ENCODE data around the gene HES6. TPM values are rescaled to one million over a fixed set of nuclear protein-coding genes. Genes with fewer than 3 reads are reported as not detected.

HES6 gene, protein sequence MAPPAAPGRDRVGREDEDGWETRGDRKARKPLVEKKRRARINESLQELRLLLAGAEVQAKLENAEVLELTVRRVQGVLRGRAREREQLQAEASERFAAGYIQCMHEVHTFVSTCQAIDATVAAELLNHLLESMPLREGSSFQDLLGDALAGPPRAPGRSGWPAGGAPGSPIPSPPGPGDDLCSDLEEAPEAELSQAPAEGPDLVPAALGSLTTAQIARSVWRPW
- total RNA-seq (14.1 and 17.8 TPM in 2 replicates), polyA plus RNA-seq (23.0 and 28.5 TPM in 2 replicates)

DNA sequence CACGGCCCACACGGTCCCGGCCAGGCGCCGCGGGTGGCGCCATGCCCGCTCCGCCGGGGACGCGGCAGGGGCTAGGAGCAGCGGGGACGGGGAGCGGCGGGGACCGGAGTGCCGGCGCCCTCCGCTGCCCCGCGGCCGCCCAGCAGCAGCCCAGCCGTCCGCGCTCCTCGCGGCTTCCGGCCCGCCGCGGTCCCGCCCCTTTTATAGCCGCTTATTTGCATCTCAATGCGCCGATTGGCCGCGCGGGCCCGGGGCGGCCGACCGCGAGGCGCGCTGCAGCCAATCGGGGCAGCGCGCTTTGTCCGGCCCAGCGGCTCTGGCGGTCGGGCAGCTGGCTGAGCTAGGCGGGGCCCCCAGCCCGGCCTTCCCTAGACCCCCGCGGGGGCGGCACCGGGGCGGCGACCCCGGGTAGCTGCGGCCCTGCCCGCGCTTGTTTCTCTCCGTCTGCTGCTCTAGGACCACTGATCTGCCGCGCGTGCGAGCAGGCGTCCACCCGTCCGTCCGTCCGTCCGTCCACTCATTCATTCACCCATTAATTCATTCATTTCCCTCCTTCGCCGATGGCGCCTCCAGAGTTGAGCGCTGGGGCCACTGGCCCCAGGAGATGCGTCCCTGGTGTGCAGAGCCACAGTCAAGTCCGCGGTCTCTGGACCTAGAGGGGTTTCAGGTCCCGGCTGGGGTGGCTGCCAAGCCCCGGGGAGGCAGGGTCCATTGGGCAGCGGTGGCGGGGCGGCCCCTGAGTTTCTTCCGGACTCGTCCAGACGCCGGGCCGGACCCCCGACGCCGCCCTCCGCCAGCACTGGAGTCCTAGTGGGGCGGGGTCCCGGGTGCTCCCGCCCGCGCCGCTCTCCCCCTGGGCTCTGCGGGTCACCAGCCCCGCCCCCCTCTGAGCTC is at the start of gene HES6:
Gene HES6 (minus strand): TSS at position 176 of the 894 bp plus-strand sequence. CDS start 133 bp downstream, at position 43.
- peak; percentile 97 for DNase-seq (ENCODE audit: low spot score)
- H3K79me2 ChIP-seq, result no peaks in the 10 kb centered on the region
- 1% methylated on average over 64 of the region's 105 CpGs for WGBS (ENCODE audit: low lambda C conversion rate, missing lambda C conversion rate)
- no peak for TF ChIP-seq EZH2phosphoT487 (IDR thresholded peaks at IDR 0.05; ENCODE audit: low read depth, severe bottlenecking, unreplicated experiment)
- TF ChIP-seq EZH2 (IDR thresholded peaks at IDR 0.05; ENCODE audit: borderline replicate concordance), result no peak
- TF ChIP-seq, protein P1, sequence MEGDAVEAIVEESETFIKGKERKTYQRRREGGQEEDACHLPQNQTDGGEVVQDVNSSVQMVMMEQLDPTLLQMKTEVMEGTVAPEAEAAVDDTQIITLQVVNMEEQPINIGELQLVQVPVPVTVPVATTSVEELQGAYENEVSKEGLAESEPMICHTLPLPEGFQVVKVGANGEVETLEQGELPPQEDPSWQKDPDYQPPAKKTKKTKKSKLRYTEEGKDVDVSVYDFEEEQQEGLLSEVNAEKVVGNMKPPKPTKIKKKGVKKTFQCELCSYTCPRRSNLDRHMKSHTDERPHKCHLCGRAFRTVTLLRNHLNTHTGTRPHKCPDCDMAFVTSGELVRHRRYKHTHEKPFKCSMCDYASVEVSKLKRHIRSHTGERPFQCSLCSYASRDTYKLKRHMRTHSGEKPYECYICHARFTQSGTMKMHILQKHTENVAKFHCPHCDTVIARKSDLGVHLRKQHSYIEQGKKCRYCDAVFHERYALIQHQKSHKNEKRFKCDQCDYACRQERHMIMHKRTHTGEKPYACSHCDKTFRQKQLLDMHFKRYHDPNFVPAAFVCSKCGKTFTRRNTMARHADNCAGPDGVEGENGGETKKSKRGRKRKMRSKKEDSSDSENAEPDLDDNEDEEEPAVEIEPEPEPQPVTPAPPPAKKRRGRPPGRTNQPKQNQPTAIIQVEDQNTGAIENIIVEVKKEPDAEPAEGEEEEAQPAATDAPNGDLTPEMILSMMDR (IDR thresholded peaks at IDR 0.05; ENCODE audit: poor library complexity), result no peak
- no peaks in the 10 kb centered on the region for H3K9me3 ChIP-seq (ENCODE audit: low read depth)
- peak within 1 kb of the TSS; percentile 95 for H2AFZ ChIP-seq
- H3K36me3 ChIP-seq (replicated peaks; ENCODE audit: insufficient read depth, low read depth), result no peaks in the 10 kb centered on the region
- H3K27me3 ChIP-seq, result peaks cover 14% of the 10 kb centered on the region
- peak within 1 kb of the TSS; percentile 79 for H3K4me3 ChIP-seq
- no peaks in the 10 kb centered on the region for H3K9me2 ChIP-seq (replicated peaks; ENCODE audit: insufficient read depth)
- H4K20me1 ChIP-seq (ENCODE audit: insufficient read depth, poor library complexity, severe bottlenecking), result no peaks in the 10 kb centered on the region
- peaks cover 32% of the 10 kb centered on the region for H3K4me1 ChIP-seq (ENCODE audit: insufficient read depth)
- H3K4me2 ChIP-seq, result peak within 1 kb of the TSS; percentile 99
- peak within 1 kb of the TSS; percentile 2 for H3K27ac ChIP-seq

DNA sequence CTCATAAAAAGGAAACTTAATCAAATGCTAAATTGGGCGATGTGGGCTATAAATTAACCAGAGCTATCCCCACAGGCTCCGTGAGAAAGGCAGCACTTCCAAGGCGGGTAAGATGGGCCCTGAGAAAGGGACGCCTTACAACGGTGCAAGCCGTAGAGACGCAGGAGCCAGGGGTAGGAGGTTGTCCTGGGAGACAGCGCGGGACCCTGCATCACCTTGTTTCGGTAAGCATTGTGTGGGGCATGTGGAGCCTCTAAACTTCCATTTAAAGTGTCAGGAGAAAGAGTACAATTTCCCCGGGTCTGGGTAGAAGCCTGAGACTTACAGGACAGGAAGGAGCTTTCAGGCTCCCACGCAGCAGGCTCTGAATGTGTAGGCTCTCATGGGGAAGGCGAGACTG is 49.7 kb upstream of the HES6 start:
- Histone ChIP-seq H3K4me1 (ENCODE audit: insufficient read depth) (peaks cover 47% of the 10 kb centered on the region), H3K27me3 (no peaks in the 10 kb centered on the region), H3K9me2 (replicated peaks; ENCODE audit: insufficient read depth) (no peaks in the 10 kb centered on the region), H3K9me3 (ENCODE audit: low read depth) (no peaks in the 10 kb centered on the region), H4K20me1 (ENCODE audit: insufficient read depth, poor library complexity, severe bottlenecking) (no peaks in the 10 kb centered on the region), H2AFZ (peak overlapping the region; percentile 31), H3K4me3 (peak overlapping the region; percentile 24), H3K79me2 (peaks cover 26% of the 10 kb centered on the region), H3K27ac (peak overlapping the region; percentile 85), H3K4me2 (peak overlapping the region; percentile 86), H3K36me3 (replicated peaks; ENCODE audit: insufficient read depth, low read depth) (no peaks in the 10 kb centered on the region)
- no peak for TF ChIP-seq EZH2phosphoT487 (IDR thresholded peaks at IDR 0.05; ENCODE audit: low read depth, severe bottlenecking, unreplicated experiment)
- no peak for TF ChIP-seq EZH2 (IDR thresholded peaks at IDR 0.05; ENCODE audit: borderline replicate concordance)
- TF ChIP-seq, protein P1 (IDR thresholded peaks at IDR 0.05; ENCODE audit: poor library complexity), result no peak
- 39% methylated on average over 13 of the region's 13 CpGs for WGBS (ENCODE audit: low lambda C conversion rate, missing lambda C conversion rate)
- DNase-seq (ENCODE audit: low spot score), result no peak

DNA sequence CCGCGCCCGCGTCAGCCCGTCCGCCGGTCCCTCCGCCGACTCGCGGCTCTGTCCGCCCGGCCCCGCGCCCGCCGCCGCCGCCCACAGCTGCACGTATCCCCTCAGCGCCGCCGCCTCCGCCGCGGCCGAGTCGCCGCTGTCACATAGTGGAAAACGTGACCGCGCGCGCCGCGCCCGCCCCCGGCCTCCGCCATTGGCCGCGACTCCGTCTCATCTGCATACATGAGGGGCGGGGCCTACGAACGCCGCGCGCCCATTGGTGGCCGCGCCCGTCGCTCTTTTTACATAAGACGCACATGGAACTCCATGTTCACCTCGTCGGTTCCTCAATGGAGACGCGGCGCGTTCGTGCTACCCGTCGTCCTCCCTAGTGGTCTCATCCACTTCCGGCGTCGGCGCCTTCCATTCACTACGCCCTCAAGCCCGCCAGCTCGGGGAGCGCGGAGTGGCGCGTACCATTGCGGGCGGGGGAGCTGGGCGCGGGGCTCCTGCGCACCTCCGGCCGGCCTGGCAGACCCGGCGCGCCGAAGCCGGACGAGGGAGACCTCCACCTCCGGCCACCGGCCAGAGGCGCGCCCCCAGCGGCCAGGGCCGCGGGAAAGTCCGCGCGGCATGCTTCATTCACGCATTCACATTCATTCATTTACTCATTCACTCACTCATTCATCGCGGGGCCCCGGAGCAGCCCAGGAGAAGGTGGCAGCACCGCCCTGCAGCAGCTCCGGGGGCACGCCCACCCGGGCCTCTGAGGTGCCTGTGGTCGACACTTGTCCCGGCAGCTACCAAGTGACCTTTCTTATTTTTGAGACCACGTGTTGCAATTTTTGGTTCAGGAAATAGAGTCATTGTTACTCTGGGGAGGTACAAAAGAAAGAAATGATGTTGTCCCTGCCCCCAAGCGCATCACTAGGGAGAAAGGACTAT is 49.1 kb upstream of the HES6 start:
- Histone ChIP-seq H3K36me3 (replicated peaks; ENCODE audit: insufficient read depth, low read depth) (no peaks in the 10 kb centered on the region), H2AFZ (peak overlapping the region; percentile 31), H3K27ac (peak overlapping the region; percentile 96), H3K27me3 (no peaks in the 10 kb centered on the region), H3K4me2 (peak overlapping the region; percentile 86), H4K20me1 (ENCODE audit: insufficient read depth, poor library complexity, severe bottlenecking) (no peaks in the 10 kb centered on the region), H3K4me1 (ENCODE audit: insufficient read depth) (peaks cover 48% of the 10 kb centered on the region), H3K9me3 (ENCODE audit: low read depth) (no peaks in the 10 kb centered on the region), H3K79me2 (peaks cover 33% of the 10 kb centered on the region), H3K9me2 (replicated peaks; ENCODE audit: insufficient read depth) (no peaks in the 10 kb centered on the region), H3K4me3 (peak overlapping the region; percentile 24)
- WGBS (ENCODE audit: low lambda C conversion rate, missing lambda C conversion rate), result under 1% methylated on average over 85 of the region's 108 CpGs
- TF ChIP-seq EZH2phosphoT487 (IDR thresholded peaks at IDR 0.05; ENCODE audit: low read depth, severe bottlenecking, unreplicated experiment) (no peak), EZH2 (IDR thresholded peaks at IDR 0.05; ENCODE audit: borderline replicate concordance) (no peak)
- TF ChIP-seq, protein P1 (IDR thresholded peaks at IDR 0.05; ENCODE audit: poor library complexity), result peak; percentile 18
- DNase-seq (ENCODE audit: low spot score), result peak; percentile 99

All from hepatocyte (in vitro differentiated cells).